GM18861 (cell line): ENCODE results near the gene TSPAN15.
"Not testable (repeated sequence)": the region's sequence is repeated elsewhere in the genome, so short reads cannot be mapped to it uniquely, and the experiment has no call there.

Source experiments
- ATAC-seq: cut with Tn5 transposase; IDR thresholded peaks from one replicate; pipeline ENCODE4 v1.9.1; 2021; ENCODE audit not compliant: unreplicated experiment

Gene TSPAN15

GRCh38 chr10:69483963-69484362 is 32.7 kb downstream of the TSPAN15 start:
- no peak for ATAC-seq

- no peak for ATAC-seq
Observed at GRCh38 chr10:69484736-69485135, 33.5 kb downstream of the TSPAN15 start.

- no peak for ATAC-seq
Observed at GRCh38 chr10:69486922-69487730, 35.9 kb downstream of the TSPAN15 start.

- ATAC-seq = not testable (repeated sequence)
Observed at GRCh38 chr10:69488149-69488844, 37.0 kb downstream of the TSPAN15 start.

- ATAC-seq = not testable (repeated sequence)
Observed at GRCh38 chr10:69488856-69489255, 37.6 kb downstream of the TSPAN15 start.

- ATAC-seq = no peak
Observed at GRCh38 chr10:69489506-69490090, 38.3 kb downstream of the TSPAN15 start.

- no peak for ATAC-seq
Observed at GRCh38 chr10:69490876-69491275, 39.6 kb downstream of the TSPAN15 start.

- no peak for ATAC-seq
Observed at GRCh38 chr10:69491611-69492010, 40.3 kb downstream of the TSPAN15 start.

- no peak for ATAC-seq
Observed at GRCh38 chr10:69492091-69492745, 41.0 kb downstream of the TSPAN15 start.

GRCh38 chr10:69492746-69493462 is 41.6 kb downstream of the TSPAN15 start:
- no peak for ATAC-seq

- no peak for ATAC-seq
Observed at GRCh38 chr10:69494626-69495558, 43.6 kb downstream of the TSPAN15 start.

GRCh38 chr10:69495666-69496065 is 44.4 kb downstream of the TSPAN15 start:
- no peak for ATAC-seq

GRCh38 chr10:69496352-69497230 is 45.3 kb downstream of the TSPAN15 start:
- ATAC-seq = no peak

GRCh38 chr10:69497231-69497561 is 45.9 kb downstream of the TSPAN15 start:
- no peak for ATAC-seq

- no peak for ATAC-seq
Observed at GRCh38 chr10:69497611-69498390, 46.5 kb downstream of the TSPAN15 start.

- ATAC-seq = no peak
Observed at GRCh38 chr10:69498711-69499471, 47.6 kb downstream of the TSPAN15 start.
